GM12864 (cell line): ENCODE measurements around the gene MRTO4.
A peak's percentile ranks its signal among the peaks of the same experiment; 100 is the strongest.

Source experiments
- DNase-seq: peaks from one replicate; pipeline ENCODE4 v3.0.0-alpha.2; 2011; ENCODE audit warnings: low read depth
- H3K4me3 ChIP-seq: 2 replicates; pipeline ENCODE4 v1.5.1; 2011; ENCODE audit warnings: mild to moderate bottlenecking, low read depth, low read length, control low read depth
- TF ChIP-seq, protein P1 (sequence below): IDR thresholded peaks from 2 replicates; pipeline ENCODE4 v1.5.1; 2011; ENCODE audit warnings: low read depth, mild to moderate bottlenecking, moderate library complexity, low read length, control low read depth, inconsistent platforms; ENCODE audit errors: missing control alignments

MRTO4 gene

DNA sequence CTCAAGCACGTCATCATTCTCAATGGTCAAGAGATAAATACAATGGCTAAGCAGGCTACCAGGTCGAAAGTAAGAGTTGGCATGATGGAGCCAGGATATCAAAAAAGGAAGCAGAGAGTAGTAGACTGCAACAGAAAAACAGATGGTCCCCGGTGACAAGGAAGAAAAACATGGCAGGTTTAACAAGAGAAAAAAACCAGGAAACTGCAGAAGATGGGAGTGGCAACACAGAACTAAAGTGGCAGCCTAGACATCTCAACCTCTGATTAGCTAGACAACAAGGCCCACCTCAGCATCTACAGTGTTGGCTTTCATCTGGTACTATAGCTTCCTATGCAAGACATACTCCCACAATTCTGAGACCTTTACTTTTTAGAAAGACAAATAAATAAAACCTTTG is 44.7 kb upstream of the MRTO4 start:
- H3K4me3 ChIP-seq, result no peak overlapping the region
- no peak for DNase-seq
- TF ChIP-seq, protein P1, sequence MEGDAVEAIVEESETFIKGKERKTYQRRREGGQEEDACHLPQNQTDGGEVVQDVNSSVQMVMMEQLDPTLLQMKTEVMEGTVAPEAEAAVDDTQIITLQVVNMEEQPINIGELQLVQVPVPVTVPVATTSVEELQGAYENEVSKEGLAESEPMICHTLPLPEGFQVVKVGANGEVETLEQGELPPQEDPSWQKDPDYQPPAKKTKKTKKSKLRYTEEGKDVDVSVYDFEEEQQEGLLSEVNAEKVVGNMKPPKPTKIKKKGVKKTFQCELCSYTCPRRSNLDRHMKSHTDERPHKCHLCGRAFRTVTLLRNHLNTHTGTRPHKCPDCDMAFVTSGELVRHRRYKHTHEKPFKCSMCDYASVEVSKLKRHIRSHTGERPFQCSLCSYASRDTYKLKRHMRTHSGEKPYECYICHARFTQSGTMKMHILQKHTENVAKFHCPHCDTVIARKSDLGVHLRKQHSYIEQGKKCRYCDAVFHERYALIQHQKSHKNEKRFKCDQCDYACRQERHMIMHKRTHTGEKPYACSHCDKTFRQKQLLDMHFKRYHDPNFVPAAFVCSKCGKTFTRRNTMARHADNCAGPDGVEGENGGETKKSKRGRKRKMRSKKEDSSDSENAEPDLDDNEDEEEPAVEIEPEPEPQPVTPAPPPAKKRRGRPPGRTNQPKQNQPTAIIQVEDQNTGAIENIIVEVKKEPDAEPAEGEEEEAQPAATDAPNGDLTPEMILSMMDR, result no peak

DNA sequence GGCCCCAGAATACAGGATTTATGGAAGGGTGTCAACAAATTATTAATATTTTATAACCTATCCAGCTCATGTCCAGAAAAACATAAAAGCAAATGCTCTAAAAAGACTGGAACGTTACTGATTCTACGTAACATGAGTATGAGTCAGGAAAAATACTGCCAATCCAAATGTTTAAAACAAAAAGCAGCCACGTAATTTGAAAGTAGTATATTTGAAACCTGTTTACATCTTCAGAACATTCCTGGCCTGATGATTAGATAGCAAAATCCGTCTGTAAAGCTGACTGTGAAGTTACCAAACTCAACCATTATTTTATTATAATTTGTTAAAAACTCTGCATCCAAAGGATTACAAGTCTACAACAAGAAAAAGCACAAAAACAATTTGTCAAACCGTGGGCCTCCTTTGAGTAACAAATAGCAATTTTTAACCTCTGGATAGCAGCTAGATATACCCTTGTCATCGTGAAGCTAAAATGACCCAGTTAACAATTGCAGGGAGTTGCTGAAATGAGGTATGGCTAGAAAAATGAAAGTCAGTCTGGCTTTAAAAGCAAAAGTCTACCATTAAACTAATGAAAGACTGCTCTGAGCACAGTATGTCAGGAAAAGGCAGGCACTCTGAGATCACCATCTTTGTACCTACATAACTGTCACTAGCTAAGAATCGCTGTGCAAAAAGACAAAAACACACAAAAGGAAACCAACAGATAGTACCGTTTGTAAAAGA is 42.7 kb upstream of the MRTO4 start:
- DNase-seq, result no peak
- TF ChIP-seq, protein P1, result no peak
- peak overlapping the region; percentile 92 for H3K4me3 ChIP-seq

DNA sequence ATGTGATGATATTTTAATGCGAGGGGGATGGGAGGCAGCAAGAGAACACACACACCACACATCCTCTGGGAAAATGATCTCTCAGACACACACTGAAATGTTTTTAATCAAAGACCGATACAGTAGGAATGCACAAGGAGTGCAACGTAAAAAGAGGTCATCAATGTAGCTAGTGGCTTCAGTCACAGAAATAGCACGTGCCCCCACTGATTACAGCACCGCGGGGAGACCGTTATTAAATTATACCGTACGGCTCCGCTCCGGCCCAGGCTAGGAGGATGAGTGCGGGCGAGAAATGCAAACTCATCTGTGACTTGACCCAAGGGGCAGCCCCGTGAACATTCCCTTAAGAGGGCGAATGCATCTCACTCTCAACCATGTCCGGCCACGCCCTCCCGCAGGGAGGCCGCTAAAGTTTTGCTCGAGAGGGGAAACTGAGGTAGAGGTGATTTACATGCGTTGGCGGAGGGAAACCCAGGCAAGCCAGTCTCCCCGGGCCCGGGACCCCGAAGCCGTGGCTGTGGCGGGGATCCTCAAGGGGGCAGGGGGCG is 42.1 kb upstream of the MRTO4 start:
- H3K4me3 ChIP-seq, result peak overlapping the region; percentile 92
- TF ChIP-seq, protein P1, result no peak
- peak; percentile 51 for DNase-seq

DNA sequence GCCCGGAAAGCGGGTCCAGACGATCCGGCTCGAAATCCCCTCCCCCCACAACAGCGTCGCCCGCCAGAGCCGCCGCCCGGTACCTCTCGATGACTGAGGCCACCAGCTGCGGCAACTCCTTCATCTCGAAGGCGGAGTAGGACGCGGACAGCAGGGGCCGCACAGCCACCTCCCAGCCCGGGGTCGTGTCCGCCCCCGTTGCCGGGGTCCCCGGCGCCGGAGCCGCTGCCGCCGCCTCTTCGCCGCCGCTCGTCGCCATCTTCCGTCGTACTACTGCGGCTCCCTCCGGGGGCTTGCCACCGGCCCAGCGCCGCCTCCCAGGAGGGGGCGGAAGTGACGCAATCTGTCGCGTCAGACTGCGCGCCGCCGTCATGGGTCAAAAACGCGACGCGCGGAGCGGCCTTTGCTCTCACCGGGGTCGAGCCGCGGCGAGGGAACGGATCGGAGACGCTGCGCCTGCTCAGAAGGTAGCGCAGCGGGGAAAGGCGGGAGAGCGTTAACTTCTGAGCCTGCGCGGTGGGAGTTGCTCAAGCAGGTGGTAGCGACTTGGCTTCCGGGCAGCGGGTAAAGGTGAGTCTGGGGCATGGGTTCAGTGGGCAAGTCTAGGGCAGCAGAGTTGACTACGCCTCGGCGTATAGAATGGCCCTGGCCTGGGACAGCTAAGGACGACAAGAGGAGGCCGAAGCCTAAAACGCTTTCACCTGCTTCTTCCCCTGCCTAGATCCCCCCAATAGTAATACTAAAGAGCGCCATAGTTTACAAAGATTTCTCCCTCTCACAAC is 41.4 kb upstream of the MRTO4 start, which contains the start of gene UBR4:
Gene UBR4, minus strand, starts transcription at position 277 of the 782 bp plus-strand sequence. Its CDS starts 18 bp downstream, at position 259.
- peak within 1 kb of the TSS; percentile 92 for H3K4me3 ChIP-seq
- TF ChIP-seq, protein P1, result no peak
- DNase-seq, result peak; percentile 86

DNA sequence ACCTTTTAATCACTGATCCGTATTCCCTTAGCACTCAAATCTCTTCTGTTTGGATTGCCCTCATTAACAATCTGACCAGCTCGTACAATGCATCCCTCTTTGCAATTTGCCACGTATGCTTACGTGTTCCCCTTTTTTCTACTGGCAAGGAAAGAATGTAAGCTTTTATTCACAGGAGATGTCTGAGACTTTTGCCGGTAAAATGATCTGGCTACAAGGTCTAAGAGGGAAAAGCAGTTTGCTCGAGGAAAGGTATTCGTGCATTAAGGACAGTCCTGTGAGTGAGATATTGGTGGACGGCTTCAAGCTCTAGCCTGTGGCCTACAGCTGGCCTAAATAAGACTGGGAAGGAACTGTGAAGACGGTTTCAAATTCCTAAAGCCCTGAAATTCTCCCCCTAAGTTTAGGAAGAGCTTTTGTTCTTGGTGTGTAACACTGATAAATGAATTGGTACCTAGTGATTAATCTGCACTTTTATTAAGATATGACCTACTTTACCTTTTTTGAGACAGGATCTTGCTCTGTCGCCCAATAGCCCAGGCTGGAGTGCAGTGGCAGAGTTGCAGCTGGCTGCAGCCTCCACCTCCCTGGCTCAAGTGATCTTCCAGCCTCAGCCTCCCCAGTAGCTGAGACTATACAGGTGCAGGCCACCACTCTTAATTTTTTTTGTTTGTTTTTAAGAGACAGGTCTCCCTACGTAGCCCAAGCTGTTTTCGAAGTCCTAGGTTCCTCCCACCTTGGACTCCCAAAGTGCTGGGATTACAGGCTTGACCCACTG is 40.6 kb upstream of the MRTO4 start:
- TF ChIP-seq, protein P1, result no peak
- peak overlapping the region; percentile 92 for H3K4me3 ChIP-seq
- no peak for DNase-seq

DNA sequence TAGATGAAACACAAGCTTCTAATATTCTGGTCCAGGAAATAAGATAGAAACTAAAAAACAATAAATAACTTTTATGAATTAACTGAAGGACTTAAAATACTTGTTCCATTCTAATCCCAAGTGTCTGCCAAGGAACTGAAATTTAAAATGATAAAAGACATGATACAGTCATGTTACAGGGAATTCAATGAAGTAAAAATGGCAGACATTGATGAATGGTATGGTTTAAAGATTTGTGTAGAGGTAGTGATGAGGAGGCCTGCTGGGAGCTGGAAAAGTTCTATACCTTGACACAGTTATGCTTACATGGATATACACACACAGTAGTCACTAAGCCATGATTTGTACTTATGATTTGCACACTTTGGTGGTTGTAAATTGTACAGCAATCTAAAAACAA is 39.4 kb upstream of the MRTO4 start:
- no peak for DNase-seq
- H3K4me3 ChIP-seq, result no peak overlapping the region
- TF ChIP-seq, protein P1, result no peak
